NCI-H345 (cell line): ENCODE results near the gene ZNF177.
"Not testable (repeated sequence)": the region's sequence is repeated elsewhere in the genome, so short reads cannot be mapped to it uniquely, and the experiment has no call there.

Source experiments
- DNase-seq: peaks from one replicate; lab custom pipeline; 2025; lab: John Stamatoyannopoulos, UW

Gene ZNF177

GRCh38 chr19:9362905-9363304 is at the start of gene ZNF177:
Gene ZNF177 (plus strand): TSS chr19:9363013. CDS start chr19:9378312, 15,299 bp downstream.
- DNase-seq = no peak

GRCh38 chr19:9313756-9314155 is 49.1 kb upstream of the ZNF177 start:
- DNase-seq = no peak

GRCh38 chr19:9321338-9321737 is 41.5 kb upstream of the ZNF177 start:
- DNase-seq = no peak

- not testable (repeated sequence) for DNase-seq
Measured at GRCh38 chr19:9321756-9322155, 41.1 kb upstream of the ZNF177 start.

GRCh38 chr19:9322201-9322600 is 40.6 kb upstream of the ZNF177 start:
- not testable (repeated sequence) for DNase-seq

GRCh38 chr19:9323557-9323918 is 39.3 kb upstream of the ZNF177 start:
- peak; percentile 85 for DNase-seq

GRCh38 chr19:9323919-9324583 is 38.8 kb upstream of the ZNF177 start, which contains the start of gene ZNF559:
Gene ZNF559 (plus strand): TSS chr19:9324179. CDS start chr19:9338550, 14,371 bp downstream.
- peak; percentile 96 for DNase-seq

- DNase-seq = no peak
Measured at GRCh38 chr19:9324584-9324962, 38.2 kb upstream of the ZNF177 start.

GRCh38 chr19:9329999-9330398 is 32.8 kb upstream of the ZNF177 start:
- DNase-seq = no peak

- DNase-seq = no peak
Measured at GRCh38 chr19:9342610-9343304, 20.1 kb upstream of the ZNF177 start.

GRCh38 chr19:9345005-9345404 is 17.8 kb upstream of the ZNF177 start:
- DNase-seq = no peak

GRCh38 chr19:9348253-9348652 is 14.6 kb upstream of the ZNF177 start:
- DNase-seq = no peak

- no peak for DNase-seq
Measured at GRCh38 chr19:9348671-9349070, 14.1 kb upstream of the ZNF177 start.

GRCh38 chr19:9352505-9352904 is 10.3 kb upstream of the ZNF177 start:
- DNase-seq = no peak

GRCh38 chr19:9353011-9353410 is 9.8 kb upstream of the ZNF177 start:
- no peak for DNase-seq

GRCh38 chr19:9354651-9355050 is 8.2 kb upstream of the ZNF177 start:
- no peak for DNase-seq

- no peak for DNase-seq
Measured at GRCh38 chr19:9370738-9371619, 8.2 kb downstream of the ZNF177 start.

GRCh38 chr19:9381361-9381785 is 18.6 kb downstream of the ZNF177 start:
- no peak for DNase-seq

GRCh38 chr19:9406798-9407352 is 44.1 kb downstream of the ZNF177 start:
- no peak for DNase-seq

- no peak for DNase-seq
Measured at GRCh38 chr19:9407827-9408226, 45.0 kb downstream of the ZNF177 start.

GRCh38 chr19:9413240-9413954 is 50.6 kb downstream of the ZNF177 start:
- DNase-seq = no peak

- no peak for DNase-seq
Measured at GRCh38 chr19:9427941-9428340, 65.1 kb downstream of the ZNF177 start.
